Neutrophil (primary cell): ENCODE measurements around the gene ZBTB20.

Experiments
- H3K27ac ChIP-seq: fragments of 200-600 bp; sonication (generic); 2 replicates; pipeline ENCODE4 v1.5.1; 2016; ENCODE audit warnings: mild to moderate bottlenecking, moderate library complexity
- H3K27me3 ChIP-seq: fragments of 200-600 bp; sonication (generic); 2 replicates; pipeline ENCODE4 v1.6.0; 2016; ENCODE audit warnings: mild to moderate bottlenecking
- H3K36me3 ChIP-seq: fragments of 200-600 bp; sonication (generic); 2 replicates; pipeline ENCODE4 v1.5.1; 2017
- H3K4me1 ChIP-seq, 2 experiments: fragments of 200-600 bp in 1 of 2; sonication (generic) in 1 of 2; 1 replicate in 1 of 2; 2 replicates in 1 of 2; pipeline versions ENCODE4 v1.5.1 to v1.6.1; 2013 to 2016; ENCODE audit warnings: low read depth in 1 of 2, low read length in 1 of 2, mild to moderate bottlenecking in 1 of 2, moderate library complexity in 1 of 2; ENCODE audit not compliant: control insufficient read depth in 1 of 2, insufficient read depth in 1 of 2
- H3K4me3 ChIP-seq, 2 experiments: fragments of 200-600 bp in 1 of 2; sonication (generic) in 1 of 2; 1 replicate in 1 of 2; 2 replicates in 1 of 2; pipeline ENCODE4 v1.5.1; 2013 to 2016; ENCODE audit warnings: low read depth in 1 of 2, low read length in 1 of 2, mild to moderate bottlenecking in 1 of 2, moderate library complexity in 1 of 2
- H3K9me3 ChIP-seq: fragments of 200-600 bp; sonication (generic); 2 replicates; pipeline ENCODE4 v1.5.1; 2016
- TF ChIP-seq, protein P1 (sequence below): fragments of 200-600 bp; sonication (generic); IDR thresholded peaks from 2 replicates; pipeline ENCODE4 v1.5.1; 2016; ENCODE audit warnings: antibody characterized with exemption

The ZBTB20 gene

DNA sequence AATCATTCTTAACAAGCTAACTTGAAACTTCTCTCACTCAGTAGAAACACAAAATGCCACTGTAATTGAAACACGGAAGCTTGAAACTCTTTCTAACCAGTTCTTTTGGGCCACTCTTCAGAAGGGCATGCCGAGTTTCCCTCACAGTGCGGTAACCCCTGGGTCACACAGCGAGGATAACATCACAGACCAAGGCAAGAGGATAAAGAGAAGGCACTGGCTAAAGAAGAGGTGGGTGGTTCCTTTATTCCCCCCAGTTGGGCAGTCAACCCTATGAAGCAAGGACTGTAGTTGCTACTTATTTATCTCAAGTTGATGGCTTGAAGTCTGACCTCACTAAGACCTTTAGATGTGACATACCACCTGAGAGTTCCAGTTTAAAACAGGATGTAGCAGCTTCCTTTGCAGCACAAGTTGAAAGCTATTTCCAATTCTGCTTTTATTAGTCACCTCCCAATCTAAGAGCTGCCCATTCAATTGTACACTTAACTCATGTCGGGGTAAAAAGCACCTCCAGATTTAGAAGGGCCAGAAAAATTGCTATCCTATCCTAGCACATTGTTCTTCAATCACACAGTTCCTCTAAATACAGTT, 580.8 kb downstream of the ZBTB20 start:
- H3K9me3 ChIP-seq: no peaks in the 10 kb centered on the region
- TF ChIP-seq, protein P1, sequence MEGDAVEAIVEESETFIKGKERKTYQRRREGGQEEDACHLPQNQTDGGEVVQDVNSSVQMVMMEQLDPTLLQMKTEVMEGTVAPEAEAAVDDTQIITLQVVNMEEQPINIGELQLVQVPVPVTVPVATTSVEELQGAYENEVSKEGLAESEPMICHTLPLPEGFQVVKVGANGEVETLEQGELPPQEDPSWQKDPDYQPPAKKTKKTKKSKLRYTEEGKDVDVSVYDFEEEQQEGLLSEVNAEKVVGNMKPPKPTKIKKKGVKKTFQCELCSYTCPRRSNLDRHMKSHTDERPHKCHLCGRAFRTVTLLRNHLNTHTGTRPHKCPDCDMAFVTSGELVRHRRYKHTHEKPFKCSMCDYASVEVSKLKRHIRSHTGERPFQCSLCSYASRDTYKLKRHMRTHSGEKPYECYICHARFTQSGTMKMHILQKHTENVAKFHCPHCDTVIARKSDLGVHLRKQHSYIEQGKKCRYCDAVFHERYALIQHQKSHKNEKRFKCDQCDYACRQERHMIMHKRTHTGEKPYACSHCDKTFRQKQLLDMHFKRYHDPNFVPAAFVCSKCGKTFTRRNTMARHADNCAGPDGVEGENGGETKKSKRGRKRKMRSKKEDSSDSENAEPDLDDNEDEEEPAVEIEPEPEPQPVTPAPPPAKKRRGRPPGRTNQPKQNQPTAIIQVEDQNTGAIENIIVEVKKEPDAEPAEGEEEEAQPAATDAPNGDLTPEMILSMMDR: no peak
- H3K27ac ChIP-seq: no peak overlapping the region
- no peak overlapping the region for H3K4me3 ChIP-seq
- H3K27me3 ChIP-seq: no peaks in the 10 kb centered on the region
- no peaks in the 10 kb centered on the region for H3K4me1 ChIP-seq
- H3K36me3 ChIP-seq: no peaks in the 10 kb centered on the region

DNA sequence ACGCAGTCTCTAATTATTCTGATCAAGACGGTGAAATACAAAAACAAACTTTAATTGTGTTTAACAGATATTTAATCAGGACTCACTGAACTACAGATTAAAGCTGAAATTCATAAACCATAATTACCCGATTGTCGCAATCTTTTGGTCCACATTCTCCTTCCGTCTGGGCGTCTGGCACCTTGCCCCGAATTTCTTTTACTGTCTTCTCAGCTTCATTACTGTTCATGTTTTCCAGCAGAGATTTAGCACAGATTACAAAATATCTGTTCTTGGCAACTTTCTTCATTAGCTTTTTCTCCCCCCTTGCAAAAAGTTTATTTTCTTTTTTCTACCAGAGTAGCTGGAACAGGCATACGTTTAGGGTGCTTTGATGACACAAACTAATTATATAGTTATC, 581.9 kb downstream of the ZBTB20 start:
- no peaks in the 10 kb centered on the region for H3K36me3 ChIP-seq
- H3K9me3 ChIP-seq: no peaks in the 10 kb centered on the region
- no peak overlapping the region for H3K4me3 ChIP-seq
- no peak overlapping the region for H3K27ac ChIP-seq
- H3K4me1 ChIP-seq: no peaks in the 10 kb centered on the region
- TF ChIP-seq, protein P1: no peak
- H3K27me3 ChIP-seq: no peaks in the 10 kb centered on the region

DNA sequence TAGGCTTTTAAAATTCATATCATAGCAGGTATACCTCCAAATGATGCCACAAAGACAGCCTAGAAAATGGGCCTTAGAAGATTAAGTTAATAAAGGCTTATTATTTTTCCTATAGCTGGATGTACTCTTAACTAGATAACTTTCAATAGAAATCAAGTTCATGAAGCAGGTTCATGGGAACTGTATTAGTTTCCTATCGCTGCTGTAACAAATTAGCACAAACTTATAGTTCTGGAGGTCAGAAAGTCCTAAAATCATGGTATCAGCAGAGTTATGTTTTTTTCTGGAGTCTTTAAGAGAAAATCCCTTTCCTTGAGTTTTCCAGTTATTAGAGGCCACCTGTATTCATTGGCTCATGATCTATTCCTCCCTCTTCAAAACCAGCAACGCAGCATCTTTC, 583.4 kb downstream of the ZBTB20 start:
- no peaks in the 10 kb centered on the region for H3K9me3 ChIP-seq
- TF ChIP-seq, protein P1: no peak

DNA sequence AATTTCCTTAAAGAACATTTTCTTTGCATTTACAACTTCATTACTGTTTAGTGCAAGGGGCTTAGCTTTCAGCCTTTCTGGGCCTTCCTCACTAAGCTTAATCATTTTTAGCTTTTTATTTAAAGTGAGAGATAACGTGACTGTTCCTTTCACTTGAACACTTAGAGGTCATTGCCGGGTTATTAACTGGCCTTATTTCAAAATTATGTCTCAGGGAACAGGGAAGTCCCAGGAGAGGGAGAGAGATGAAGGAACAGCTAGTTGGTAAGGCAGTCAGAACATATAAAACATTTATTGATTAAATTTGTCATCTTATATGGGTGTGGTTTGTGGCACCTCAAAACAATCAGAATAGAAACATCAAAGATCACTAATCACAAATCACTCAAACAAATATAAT, 584.5 kb downstream of the ZBTB20 start:
- no peaks in the 10 kb centered on the region for H3K36me3 ChIP-seq
- H3K4me1 ChIP-seq: no peaks in the 10 kb centered on the region
- TF ChIP-seq, protein P1: no peak
- H3K9me3 ChIP-seq: no peaks in the 10 kb centered on the region
- no peaks in the 10 kb centered on the region for H3K27me3 ChIP-seq
- H3K27ac ChIP-seq: no peak overlapping the region
- no peak overlapping the region for H3K4me3 ChIP-seq

More for the DNA sequence above, 583.4 kb downstream of the ZBTB20 start:
- no peaks in the 10 kb centered on the region for H3K4me1 ChIP-seq
- H3K27ac ChIP-seq: no peak overlapping the region
- no peak overlapping the region for H3K4me3 ChIP-seq
- no peaks in the 10 kb centered on the region for H3K27me3 ChIP-seq
- H3K36me3 ChIP-seq: no peaks in the 10 kb centered on the region

DNA sequence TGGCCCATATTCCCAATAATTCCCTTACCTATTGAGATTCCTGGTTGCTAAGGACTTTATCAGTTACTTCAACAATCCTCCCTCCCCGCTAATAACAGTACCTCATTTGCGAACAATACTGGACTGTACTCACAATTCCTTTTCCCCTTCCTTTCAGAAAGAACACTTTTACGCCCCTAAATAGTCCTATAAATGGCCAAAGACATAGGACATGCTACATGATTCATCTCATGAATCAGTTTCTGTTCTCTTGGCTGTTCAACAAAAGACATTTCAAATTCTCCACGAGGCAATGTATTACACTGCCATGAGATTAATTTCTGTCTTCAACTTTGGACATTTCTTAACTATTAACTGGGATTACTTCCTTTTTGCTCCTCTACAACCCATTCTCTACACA, 588.8 kb downstream of the ZBTB20 start:
- Histone ChIP-seq H3K9me3 (no peaks in the 10 kb centered on the region), H3K27me3 (no peaks in the 10 kb centered on the region), H3K4me3 (no peak overlapping the region), H3K36me3 (no peaks in the 10 kb centered on the region), H3K4me1 (no peaks in the 10 kb centered on the region), H3K27ac (no peak overlapping the region)
- TF ChIP-seq, protein P1: no peak

DNA sequence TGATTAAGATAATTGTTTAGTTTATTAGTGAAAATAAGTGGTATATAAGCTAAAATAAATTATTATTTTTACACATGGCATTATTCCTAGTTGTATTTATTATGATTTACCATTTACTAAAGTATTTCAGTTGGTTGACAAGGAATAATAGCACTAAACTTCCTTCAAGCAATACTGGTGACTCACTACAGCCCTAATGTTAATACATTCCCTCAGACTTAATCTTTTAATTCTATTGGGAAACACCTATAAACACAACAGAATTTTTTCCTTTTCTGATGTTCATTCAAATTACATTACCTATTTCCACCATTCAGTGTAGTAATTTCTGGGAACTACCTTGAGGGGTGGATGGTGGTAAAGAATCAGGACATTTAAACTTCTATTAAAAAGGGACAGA, 589.3 kb downstream of the ZBTB20 start:
- Histone ChIP-seq H3K36me3 (no peaks in the 10 kb centered on the region), H3K27me3 (no peaks in the 10 kb centered on the region), H3K4me3 (no peak overlapping the region), H3K4me1 (no peaks in the 10 kb centered on the region), H3K9me3 (no peaks in the 10 kb centered on the region), H3K27ac (no peak overlapping the region)
- TF ChIP-seq, protein P1: no peak
